ENCODE data around the gene ARHGAP26. TPM values are rescaled to one million over a fixed set of nuclear protein-coding genes. Genes with fewer than 3 reads are reported as not detected.

Gene ARHGAP26
- polyA plus RNA-seq, 1 donor from 2014 or later = 0.83 TPM

GRCh38 chr5:143002459-143003327 is 232.5 kb downstream of the ARHGAP26 start:
- Histone ChIP-seq H3K9me2 (ENCODE audit: insufficient read depth, low read length) (no peaks in the 10 kb centered on the region), H2AFZ (ENCODE audit: low read depth, low read length) (no peak overlapping the region), H3K36me3 (ENCODE audit: insufficient read depth, low read length) (no peaks in the 10 kb centered on the region), H3K27ac (ENCODE audit: low read length) (no peak overlapping the region), H3K9ac (ENCODE audit: low read length) (no peak overlapping the region), H3K27me3 (ENCODE audit: insufficient read depth, low read depth, low read length) (no peaks in the 10 kb centered on the region), H3F3A (ENCODE audit: insufficient read depth, low read length, poor library complexity, severe bottlenecking) (no peaks in the 10 kb centered on the region), H3K79me2 (replicated peaks; ENCODE audit: insufficient read depth, low read length) (no peaks in the 10 kb centered on the region), H3K9me3 (ENCODE audit: low read length) (no peaks in the 10 kb centered on the region), H4K20me1 (ENCODE audit: insufficient read depth) (no peaks in the 10 kb centered on the region), H3K4me3 (ENCODE audit: low read length) (no peak overlapping the region), H3K4me2 (ENCODE audit: low read length) (no peak overlapping the region)
- TF ChIP-seq POLR2AphosphoS5 (IDR thresholded peaks at IDR 0.05) (no peak), TAF1 (IDR thresholded peaks at IDR 0.05; ENCODE audit: low read depth) (no peak), CTCF (IDR thresholded peaks at IDR 0.05; ENCODE audit: poor library complexity, severe bottlenecking) (peak; percentile 76), EZH2 (IDR thresholded peaks at IDR 0.05; ENCODE audit: borderline replicate concordance, insufficient read depth, low read length, poor library complexity, severe bottlenecking) (no peak), EP300 (conservative IDR thresholded peaks at IDR 0.05; ENCODE audit: poor library complexity, severe bottlenecking) (no peak), RAD21 (conservative IDR thresholded peaks at IDR 0.05) (peak; percentile 79), MXI1 (conservative IDR thresholded peaks at IDR 0.05; ENCODE audit: poor library complexity, severe bottlenecking) (no peak), SMC3 (conservative IDR thresholded peaks at IDR 0.05; ENCODE audit: poor library complexity) (peak; percentile 88)
- TF ChIP-seq, protein P1, sequence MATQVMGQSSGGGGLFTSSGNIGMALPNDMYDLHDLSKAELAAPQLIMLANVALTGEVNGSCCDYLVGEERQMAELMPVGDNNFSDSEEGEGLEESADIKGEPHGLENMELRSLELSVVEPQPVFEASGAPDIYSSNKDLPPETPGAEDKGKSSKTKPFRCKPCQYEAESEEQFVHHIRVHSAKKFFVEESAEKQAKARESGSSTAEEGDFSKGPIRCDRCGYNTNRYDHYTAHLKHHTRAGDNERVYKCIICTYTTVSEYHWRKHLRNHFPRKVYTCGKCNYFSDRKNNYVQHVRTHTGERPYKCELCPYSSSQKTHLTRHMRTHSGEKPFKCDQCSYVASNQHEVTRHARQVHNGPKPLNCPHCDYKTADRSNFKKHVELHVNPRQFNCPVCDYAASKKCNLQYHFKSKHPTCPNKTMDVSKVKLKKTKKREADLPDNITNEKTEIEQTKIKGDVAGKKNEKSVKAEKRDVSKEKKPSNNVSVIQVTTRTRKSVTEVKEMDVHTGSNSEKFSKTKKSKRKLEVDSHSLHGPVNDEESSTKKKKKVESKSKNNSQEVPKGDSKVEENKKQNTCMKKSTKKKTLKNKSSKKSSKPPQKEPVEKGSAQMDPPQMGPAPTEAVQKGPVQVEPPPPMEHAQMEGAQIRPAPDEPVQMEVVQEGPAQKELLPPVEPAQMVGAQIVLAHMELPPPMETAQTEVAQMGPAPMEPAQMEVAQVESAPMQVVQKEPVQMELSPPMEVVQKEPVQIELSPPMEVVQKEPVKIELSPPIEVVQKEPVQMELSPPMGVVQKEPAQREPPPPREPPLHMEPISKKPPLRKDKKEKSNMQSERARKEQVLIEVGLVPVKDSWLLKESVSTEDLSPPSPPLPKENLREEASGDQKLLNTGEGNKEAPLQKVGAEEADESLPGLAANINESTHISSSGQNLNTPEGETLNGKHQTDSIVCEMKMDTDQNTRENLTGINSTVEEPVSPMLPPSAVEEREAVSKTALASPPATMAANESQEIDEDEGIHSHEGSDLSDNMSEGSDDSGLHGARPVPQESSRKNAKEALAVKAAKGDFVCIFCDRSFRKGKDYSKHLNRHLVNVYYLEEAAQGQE (IDR thresholded peaks at IDR 0.05; ENCODE audit: borderline replicate concordance) = no peak

- Histone ChIP-seq H3K9me3 (ENCODE audit: low read length) (no peaks in the 10 kb centered on the region), H3K9me2 (ENCODE audit: insufficient read depth, low read length) (no peaks in the 10 kb centered on the region), H2AFZ (ENCODE audit: low read depth, low read length) (no peak overlapping the region), H3K4me3 (ENCODE audit: low read length) (no peak overlapping the region), H3K36me3 (ENCODE audit: insufficient read depth, low read length) (no peaks in the 10 kb centered on the region), H3K4me2 (ENCODE audit: low read length) (no peak overlapping the region), H3K79me2 (replicated peaks; ENCODE audit: insufficient read depth, low read length) (no peaks in the 10 kb centered on the region), H3F3A (ENCODE audit: insufficient read depth, low read length, poor library complexity, severe bottlenecking) (no peaks in the 10 kb centered on the region), H3K27me3 (ENCODE audit: insufficient read depth, low read depth, low read length) (no peaks in the 10 kb centered on the region), H3K9ac (ENCODE audit: low read length) (no peak overlapping the region), H4K20me1 (ENCODE audit: insufficient read depth) (no peaks in the 10 kb centered on the region), H3K27ac (ENCODE audit: low read length) (no peak overlapping the region)
- TF ChIP-seq CTCF (IDR thresholded peaks at IDR 0.05; ENCODE audit: poor library complexity, severe bottlenecking) = peak; percentile 6
- TF ChIP-seq EZH2 (IDR thresholded peaks at IDR 0.05; ENCODE audit: borderline replicate concordance, insufficient read depth, low read length, poor library complexity, severe bottlenecking) = no peak
- TF ChIP-seq TAF1 (IDR thresholded peaks at IDR 0.05; ENCODE audit: low read depth) = no peak
- peak; percentile 35 for TF ChIP-seq SMC3 (conservative IDR thresholded peaks at IDR 0.05; ENCODE audit: poor library complexity)
- TF ChIP-seq, protein P1 (IDR thresholded peaks at IDR 0.05; ENCODE audit: borderline replicate concordance) = no peak
- no peak for TF ChIP-seq POLR2AphosphoS5 (IDR thresholded peaks at IDR 0.05)
- TF ChIP-seq MXI1 (conservative IDR thresholded peaks at IDR 0.05; ENCODE audit: poor library complexity, severe bottlenecking) = no peak
- TF ChIP-seq RAD21 (conservative IDR thresholded peaks at IDR 0.05) = peak; percentile 7
- no peak for TF ChIP-seq EP300 (conservative IDR thresholded peaks at IDR 0.05; ENCODE audit: poor library complexity, severe bottlenecking)
Measured at GRCh38 chr5:143003328-143003636, 233.1 kb downstream of the ARHGAP26 start.
